CD4-positive, alpha-beta T cell treated with Interleukin-12 subunit alpha and Interleukin-12 subunit beta, for 1 hour (primary cell): ENCODE results near the gene MIS12.
A peak's percentile ranks its signal among the peaks of the same experiment; 100 is the strongest.

ENCODE experiments used
- DNase-seq: peaks from one replicate; pipeline ENCODE4 v3.0.0-alpha.2; 2020

Gene MIS12, protein sequence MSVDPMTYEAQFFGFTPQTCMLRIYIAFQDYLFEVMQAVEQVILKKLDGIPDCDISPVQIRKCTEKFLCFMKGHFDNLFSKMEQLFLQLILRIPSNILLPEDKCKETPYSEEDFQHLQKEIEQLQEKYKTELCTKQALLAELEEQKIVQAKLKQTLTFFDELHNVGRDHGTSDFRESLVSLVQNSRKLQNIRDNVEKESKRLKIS

DNA sequence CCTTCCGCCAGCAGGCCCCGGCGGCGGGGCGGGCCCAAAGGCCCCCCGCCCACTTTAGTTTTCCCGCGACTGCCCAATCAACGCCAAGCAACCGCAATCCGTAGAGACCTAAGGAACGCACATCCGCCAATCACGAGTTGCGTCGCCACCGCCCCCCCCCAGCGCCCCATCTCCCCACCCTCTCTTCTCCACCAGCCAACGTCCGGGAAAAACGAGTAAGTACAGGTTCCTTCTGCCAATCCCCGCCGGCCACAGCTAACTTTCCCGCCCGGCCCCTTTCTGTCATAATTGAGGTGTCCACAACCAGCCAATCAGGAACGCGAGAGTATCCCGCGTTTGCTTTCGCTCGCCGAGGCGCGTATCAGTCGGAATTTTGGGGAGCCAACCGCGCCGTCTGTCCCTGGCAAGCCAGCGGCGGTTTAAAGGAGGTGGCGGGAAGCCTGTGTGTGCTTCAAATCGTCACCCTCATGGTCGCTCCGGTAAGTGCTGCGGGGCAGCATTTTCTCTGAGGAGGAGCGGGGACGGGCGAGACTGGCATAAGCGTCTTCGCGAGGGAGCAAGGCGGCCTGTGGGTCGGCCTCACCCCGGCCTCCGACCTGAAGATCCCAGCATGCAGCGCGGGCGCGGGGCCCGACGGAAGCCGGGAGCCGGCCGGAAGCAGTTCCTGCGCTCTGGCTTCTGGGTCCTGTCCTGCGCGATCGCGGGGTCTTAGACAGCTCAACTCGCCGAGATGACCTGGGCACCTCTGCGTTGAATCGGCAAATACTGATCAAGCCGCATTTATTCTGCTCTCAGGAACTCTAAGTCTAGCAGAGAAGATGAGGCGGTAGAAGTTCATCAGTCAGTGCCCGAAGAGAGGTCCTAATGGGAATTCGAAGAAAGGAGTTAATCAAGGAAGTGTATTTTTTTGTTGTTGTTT is at the start of gene MIS12:
Gene MIS12 (plus strand): TSS at position 361 of the 919 bp plus-strand sequence. CDS start 2,297 bp downstream, outside the sequence.
- DNase-seq: peak; percentile 98

DNA sequence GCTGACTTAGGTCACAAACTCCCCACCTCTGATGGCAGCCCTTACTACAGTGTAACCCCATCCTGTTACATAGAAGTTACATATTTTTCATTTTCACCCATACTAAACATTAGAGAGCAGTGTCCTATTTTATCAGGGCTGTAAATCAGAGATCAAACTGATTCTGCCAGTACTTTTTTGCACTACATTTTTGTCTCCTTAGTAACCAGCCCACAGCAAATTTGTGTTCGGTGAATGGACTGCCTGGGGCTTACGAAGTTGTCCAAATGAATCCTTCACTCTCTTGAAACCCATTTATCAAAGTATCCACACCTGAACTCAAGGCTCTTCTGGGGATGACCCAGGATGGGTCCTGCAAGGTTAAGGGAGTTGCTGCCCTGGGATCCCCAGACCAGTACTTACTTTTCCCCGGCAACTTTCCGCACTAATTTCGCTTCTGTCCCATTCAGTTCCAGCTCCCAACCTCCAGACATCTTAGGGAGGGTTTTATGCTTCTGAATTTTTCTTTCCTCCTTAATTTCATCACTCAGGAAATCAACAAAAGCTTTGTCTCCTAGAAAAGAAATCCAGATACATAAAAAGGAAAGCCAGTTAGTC is 48.5 kb upstream of the MIS12 start:
- no peak for DNase-seq

DNA sequence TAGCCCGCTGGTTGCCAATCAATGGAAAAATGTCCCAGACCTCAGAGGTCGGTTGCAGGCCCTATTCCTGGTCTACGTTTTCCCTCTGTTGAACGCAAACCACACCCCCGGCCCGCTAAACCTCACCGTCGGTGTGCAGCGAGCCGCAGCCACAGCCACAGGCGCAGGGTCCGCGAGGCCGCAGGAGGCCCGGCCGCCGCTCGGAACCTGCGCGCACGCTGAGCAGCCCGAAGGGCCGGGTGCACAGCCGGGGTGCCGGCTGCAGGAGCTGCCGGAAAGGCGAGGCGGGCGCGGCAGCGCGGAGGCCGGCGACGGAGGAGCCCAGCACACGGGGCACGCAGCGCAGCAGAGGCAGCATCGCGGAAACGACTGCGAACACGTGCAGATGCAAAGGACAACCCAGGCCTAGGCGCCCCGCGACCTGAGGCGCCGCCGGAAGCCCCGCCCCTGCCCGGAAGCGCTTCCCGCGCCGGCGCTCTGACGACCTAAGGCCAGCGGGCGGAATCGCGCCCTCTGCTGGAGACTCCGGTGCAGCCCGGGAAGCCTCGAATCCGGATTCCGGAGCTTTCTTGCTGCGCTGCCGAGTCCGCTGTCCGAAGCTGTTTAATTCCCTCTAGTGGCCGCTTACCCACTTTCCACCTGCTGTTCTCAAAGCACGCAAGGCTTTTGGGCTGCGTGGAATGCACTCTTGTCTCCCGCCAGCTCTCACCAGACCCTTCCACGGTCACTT is 47.5 kb upstream of the MIS12 start, which contains the start of gene C1QBP:
Gene C1QBP (minus strand): TSS at position 440 of the 730 bp plus-strand sequence. CDS start 82 bp downstream, at position 358.
- DNase-seq: peak; percentile 95

DNA sequence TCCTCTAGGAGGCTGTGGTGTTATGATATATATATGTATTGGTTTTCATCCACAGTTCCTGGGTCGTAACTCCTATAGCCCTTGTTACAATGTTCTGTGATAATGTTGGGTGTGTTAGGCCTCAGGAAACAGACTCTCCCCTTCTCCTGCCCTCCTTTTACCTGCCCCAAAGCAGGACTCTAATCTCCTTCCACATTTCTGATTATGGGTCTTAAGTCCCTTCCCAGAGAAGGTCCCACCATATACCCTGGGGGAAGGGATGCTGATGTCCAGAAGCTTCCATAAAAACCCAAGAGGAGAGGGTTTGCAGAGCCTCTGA is 47.0 kb upstream of the MIS12 start:
- no peak for DNase-seq

DNA sequence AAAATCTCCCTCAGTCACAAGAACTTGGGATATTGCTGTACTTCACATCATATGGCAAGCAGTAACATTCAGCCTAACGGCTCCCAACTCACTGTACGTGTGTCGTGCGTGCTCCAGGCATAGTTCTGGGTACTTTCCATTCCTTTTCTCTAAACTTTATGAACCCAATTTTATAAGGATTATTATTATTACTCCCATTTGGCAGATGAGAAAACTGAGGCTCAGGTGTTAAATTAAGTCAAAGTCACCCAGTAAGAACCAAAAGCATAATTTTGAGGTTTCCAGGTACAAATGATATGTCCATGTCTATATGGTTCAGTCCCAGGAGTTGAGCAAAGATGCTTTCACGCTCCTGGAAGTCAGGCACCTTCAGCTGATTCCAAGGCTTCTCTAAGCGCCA is 42.6 kb upstream of the MIS12 start:
- no peak for DNase-seq

DNA sequence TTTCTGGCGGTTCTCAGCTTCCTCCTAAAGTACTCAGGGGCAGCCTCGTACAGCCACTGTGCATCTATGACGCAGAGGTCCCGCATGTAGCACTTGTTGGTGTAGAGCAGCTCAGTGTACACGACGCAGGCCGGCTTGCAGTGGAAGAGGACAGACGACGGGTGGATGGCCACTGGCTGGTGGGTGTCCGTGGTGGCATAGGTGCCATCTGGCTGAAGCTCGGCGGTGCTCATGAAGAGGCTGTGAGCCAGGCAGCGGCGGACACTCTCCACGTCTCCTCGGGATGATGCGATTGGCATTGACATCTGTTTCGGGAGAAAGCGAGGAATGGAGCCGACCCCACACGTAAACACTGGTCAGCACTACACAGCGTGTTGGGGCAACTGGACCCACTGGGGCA is 42.2 kb upstream of the MIS12 start:
- DNase-seq: no peak

DNA sequence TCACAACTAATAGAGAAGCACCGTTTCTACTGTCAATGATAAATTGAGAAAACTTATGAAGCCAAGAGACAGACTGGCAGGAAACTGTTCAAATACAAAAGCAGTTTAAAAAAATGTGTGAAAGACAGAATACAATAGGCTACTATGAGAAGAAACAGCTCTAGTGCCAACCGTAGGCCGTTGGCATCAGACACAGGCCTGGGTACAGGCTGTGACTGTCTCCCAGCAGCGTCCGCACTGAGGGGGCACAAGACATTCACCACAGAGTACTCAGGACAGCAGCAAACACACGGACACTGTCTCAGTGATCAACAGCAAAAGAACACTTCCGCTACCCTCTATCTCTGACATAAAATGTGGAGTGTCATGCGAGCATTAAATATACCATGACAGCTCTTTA is 39.6 kb upstream of the MIS12 start:
- DNase-seq: no peak

DNA sequence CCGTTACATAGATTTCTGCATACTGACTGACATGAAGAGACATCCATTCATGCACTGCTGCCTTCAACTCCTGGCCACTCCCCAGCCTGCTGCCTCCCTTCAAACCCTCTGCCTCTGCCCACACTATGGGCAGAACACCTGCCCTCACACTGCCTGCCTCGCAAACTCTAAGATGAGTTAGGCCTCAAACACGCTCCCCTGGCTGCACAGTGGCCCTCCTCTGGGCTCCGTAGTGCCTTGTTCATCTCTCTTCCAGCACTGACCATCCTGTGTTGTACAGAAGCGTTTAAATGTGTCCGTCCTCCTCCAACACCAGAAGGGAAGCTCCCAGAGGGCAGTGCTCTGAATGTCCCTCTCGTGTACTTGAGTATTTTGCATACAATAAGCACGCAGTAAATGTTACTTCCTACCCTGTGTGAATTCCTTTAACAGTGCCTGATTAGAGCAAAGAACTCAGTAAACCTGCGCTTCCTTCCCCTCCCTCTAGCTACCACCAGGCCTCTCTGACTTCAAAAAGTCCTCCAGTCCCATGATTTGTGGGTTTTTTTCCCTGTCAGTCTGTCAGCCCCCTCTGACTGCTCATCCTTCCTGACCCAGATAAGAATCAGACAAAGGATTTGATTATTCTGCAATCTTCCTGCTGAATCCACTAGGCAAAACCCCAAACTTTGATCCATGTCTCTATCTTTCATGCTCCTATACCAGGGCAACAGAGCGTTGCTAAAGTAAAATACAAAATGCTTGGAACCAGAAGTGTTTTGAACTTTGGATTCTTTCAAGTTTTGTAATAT is 21.5 kb upstream of the MIS12 start:
- no peak for DNase-seq

DNA sequence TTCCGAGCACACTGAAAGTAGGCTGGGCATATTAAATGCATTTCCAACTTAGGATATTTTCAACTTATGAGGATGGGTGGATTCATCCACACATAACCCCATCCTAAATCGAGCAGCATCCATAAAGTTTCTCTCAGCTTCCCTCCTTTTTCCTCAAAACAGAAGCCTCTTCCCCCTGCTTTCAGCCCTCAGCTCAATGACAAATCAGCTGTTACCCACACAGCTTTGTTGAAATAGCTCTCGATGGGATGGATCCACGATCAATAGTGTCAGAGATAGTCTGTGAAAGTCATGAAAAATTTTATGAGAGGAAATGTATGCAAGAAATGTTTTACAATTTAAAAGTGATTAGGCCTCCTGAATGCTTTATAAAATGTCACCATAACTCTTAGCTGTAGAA is 20.1 kb upstream of the MIS12 start:
- DNase-seq: no peak

DNA sequence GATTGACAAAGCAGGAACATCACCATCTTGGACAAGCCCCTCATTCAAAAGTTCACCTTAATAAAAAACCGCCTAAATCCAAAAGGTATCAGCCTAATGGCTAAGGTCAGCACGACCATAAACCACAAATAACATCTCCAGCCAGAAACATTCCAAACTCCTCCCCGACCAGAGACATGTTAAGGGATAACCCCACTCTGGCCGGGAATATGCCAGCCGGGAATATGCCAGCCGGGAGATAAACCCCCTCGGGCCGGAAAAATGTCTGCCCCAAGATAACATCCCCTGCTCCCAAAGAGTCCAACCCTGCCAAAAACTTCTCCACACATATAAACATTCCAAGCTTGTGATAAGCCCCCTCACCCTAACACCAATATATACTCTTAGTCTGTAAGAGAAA is 18.9 kb upstream of the MIS12 start:
- no peak for DNase-seq

DNA sequence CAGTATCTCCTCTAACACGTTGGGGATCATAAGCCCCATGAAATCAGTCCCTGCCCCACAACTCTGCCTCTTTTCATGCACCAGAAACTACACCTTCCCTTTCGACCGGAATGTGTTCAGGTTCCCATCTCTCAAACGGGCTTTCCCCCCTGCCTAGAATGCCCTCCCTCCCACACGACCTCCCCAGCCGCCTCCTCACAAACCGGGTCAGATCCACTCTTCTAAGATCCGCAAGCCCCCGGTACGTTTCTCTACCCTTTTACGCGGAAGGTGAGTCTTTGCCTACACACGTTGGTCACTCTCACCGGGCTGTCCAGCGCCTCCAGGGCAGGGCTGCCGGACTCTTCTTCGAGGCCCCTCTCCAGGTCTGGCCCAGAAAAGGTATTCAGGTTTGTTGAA is 18.3 kb upstream of the MIS12 start:
- peak; percentile 2 for DNase-seq

DNA sequence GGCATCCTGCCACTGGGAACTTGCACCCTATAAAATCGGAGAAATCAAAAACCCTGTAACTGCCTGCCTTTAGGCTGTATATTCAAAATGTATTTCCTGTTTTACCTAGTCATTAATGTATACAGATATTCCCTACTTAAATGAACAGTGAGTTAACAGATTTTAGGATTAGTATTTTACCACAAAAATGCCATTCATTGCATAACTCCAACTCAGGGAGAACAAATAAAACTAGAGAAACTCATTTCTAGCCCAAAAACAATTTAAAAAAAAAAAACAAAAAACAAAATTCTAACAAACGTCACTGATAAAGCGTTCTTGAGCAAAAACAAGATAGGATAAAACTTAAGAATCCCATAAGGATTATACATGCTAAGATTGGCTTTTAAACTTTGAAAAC is 13.9 kb upstream of the MIS12 start:
- DNase-seq: no peak

DNA sequence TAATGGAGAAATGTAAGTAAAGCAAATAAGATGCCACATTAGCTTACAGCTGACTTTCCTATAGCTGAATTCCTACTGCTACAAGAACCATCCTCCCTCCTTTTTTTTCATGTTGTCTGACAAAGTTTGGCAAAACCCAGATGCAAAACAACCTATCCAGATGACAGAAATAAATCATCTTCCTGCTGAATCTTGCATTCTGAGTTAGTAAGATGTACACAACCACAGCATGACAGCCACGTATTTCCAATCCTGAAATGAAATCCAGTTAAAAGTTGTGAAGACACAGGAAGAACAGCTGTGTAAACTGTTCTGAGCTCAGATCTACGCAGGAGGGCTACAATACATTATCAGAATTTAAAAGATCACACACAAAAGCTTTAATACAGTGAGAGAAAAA is 12.5 kb upstream of the MIS12 start:
- DNase-seq: no peak

DNA sequence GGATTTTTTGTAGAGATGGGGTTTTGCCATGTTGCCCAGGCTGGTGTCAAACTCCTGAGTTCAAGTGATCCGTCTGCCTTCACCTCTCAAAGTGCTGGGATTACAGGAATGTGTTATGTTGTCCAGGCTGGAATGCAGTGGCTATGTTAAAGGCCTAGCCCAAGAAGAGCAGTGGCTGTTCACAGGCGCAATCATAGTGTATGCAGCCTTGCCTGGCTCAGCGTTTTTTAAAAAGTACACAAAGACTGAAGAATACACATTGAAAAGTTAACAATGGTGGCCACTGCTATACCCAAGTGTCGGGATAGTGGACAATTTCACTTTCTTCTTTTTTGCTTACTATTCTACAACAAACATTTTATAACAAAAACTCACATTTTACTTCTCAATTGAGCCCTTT is 7.4 kb upstream of the MIS12 start:
- DNase-seq: no peak

DNA sequence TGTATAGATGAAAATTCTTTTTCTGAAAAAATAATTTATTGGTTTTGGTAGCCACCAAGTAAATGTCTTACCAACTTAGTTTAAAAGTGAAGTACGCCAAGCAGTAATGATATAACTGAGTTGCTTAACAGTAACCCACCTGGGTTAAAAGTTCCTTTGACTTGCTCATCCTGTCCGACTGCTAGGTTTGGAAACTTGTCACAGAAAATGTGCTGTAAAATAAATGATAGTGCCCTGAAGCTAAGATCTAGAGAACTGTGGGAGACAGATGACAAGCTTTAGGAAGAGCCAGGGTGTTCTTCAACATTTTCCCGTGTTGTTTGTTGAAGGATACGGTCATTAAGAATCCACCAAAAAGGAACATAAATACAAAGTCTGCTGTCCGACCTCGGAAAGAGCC is 5.4 kb upstream of the MIS12 start:
- no peak for DNase-seq

DNA sequence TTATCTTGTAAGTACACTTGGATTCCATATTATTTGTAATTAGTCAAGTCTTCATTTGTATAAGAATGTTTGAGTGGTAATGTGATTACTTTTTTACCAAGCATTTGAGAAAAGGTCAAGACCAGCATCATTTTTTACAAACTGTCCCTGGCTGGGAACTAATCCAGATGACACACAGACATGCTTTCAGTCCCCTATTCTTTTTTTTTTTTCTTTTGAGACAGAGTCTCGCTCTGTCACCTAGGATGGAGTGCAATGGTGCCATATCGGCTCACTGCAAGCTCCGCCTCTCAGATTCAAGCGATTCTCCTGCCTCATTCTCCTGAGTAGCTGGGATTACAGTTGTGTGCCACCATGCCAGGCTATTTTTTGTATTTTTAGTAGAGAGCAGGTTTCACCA is 4.9 kb upstream of the MIS12 start:
- DNase-seq: no peak

DNA sequence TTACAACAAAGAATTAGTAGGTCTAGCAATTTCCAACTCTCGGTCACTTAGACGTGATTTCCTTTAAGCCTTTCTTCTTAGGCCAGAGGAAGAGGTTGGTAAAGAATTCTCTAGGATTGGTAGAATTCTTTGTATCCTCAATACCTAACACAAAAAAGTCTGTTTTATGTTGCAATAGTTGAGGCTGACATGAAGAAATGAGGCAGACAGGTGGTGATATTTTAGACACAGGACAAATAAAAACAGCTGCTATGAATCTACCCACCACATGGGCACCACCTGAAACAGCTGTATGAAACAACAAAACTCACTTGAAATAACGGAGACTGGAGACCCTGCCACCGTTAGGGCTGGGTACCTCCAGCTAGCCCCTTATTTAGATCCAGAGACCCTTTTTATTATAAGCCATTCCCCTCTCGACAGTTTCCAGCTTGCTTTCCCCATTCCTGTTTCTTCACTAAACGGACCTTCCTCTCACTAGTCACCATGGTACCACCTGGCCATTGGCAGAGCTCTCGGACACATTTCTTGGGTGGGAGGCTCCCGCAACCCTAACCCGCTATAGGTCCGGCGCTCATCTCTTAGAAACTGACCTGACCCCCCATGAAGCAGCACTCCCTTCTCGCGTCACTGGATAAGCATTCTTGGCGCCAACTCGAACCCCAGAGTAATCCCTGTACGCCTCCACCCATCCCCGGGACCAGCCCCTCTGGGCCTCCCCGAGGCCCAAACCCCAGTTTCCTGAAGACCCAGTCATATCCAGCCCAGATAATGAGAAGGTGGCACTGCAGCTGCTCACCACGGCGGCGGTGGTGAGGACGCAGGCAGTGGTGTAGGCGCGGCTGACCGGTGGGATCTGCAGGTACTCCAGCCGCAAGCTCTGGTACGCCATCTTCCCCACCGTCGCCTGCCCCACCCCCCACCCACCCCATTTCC is 828 bp upstream of the MIS12 start, which contains the start of gene DERL2:
Gene DERL2 (minus strand): TSS at position 909 of the 936 bp plus-strand sequence. CDS start 17 bp downstream, at position 892.
- no peak for DNase-seq

DNA sequence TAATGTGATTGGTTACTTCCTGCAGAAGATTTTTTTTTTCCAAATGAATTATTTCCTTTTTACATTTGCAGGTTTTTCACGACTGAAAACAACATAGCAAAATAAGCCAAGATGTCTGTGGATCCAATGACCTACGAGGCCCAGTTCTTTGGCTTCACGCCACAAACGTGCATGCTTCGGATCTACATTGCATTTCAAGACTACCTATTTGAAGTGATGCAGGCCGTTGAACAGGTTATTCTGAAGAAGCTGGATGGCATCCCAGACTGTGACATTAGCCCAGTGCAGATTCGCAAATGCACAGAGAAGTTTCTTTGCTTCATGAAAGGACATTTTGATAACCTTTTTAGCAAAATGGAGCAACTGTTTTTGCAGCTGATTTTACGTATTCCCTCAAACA is 2.4 kb downstream of the MIS12 start:
- no peak for DNase-seq

DNA sequence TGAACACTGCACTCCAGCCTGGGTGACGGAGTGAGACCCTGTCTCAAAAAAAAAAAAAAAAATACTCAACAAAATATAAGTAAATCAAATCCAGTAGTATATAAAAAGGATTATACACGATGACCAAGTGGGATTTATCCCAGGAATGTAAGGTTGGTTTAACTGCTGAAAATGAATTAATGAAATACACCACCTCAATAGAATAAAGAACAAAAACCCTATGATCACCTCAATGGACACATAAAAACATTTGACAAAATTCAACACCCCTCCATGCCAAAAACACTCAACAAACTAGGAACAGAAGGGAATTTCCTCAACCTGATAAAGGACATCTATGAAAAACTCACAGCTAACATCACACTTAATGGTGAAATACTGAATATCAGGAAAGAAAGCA is 6.6 kb downstream of the MIS12 start:
- no peak for DNase-seq

DNA sequence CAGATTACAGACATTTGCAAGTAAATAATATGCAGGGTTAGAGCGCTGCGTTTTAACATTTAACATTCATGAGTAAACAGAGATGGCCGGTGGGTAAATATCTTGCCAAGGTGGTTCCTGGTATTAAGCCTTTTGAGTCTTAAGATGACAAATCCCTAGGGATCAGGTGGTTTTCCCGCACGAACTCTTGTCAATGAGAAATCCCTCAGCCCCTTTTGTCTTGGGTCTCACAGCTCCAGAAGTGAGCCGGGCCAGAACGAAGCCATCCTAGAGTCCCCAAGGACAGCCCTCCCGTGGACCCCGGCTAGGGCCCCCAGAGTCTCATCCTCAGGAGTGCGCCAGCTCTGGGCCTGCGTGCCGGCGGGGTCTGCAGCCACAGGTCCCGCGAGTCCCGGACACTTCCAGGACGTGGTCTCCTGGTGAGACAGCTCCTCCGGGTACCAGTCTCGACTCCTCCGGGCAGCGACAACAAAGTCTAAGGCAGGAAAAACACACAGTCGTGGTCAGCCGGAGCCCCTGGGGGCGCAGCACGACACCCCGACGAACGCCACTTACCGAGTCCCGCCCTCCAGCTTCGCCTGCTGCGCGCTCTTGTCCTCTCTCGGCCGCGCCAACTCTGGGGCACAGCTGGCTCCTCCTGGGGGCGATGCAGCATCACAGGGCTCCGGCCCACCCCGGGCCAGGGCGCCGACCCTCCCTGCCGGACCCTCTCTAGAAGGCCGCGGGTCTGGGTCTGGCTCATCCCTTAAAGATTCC is 13.3 kb downstream of the MIS12 start:
- no peak for DNase-seq

DNA sequence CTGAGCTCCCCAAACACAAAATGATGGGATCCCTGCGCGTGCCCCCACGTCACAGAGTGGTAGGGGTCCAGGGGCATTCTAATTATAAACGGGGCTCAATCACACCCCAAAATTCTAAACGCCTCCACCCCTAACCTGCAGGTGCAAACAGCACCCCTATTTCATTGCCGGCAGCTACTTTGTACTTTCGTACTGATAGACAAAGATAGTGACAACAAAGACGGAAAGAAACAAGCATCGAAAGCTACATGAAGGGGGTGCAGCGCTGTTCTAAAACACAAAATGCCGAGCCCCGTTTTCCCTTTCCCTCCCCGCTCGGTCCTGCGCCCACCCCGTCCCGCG is 13.9 kb downstream of the MIS12 start:
- no peak for DNase-seq
